WTC11 (cell line): Measurements from ENCODE around the gene ENG. TPM values are rescaled to one million over a fixed set of nuclear protein-coding genes. Genes with fewer than 3 reads are reported as not detected.

Experiments
- ATAC-seq: fragments of 200-7000 bp; cut with Tn5 transposase; 2 replicates; pipeline ENCODE4 v1.10.0; 2021; ENCODE audit warnings: mild to moderate bottlenecking, moderate library complexity
- CTCF ChIA-PET: fragments of 300-600 bp; sonication (Branson Sonifier 250); formaldehyde crosslinking; loops from one replicate; lab custom pipeline; 2021; ENCODE audit warnings: antibody characterized with exemption; lab: Charles Lee
- POLR2A ChIA-PET: fragments of 350-600 bp; sonication (Branson Sonifier 250); formaldehyde crosslinking; loops from one replicate; lab custom pipeline; 2021; ENCODE audit warnings: antibody characterized with exemption; lab: Charles Lee
- DNase-seq: peaks from one replicate; pipeline ENCODE4 v3.0.0; 2021; ENCODE audit warnings: low spot score
- H3K27ac Mint-ChIP-seq: 2 replicates; pipeline ENCODE4 v1.8.0; 2021; ENCODE audit warnings: mixed read lengths
- H3K27me3 Mint-ChIP-seq: 2 replicates; pipeline ENCODE4 v1.8.0; 2021; ENCODE audit warnings: low read depth, mild to moderate bottlenecking, moderate library complexity, mixed read lengths
- H3K36me3 Mint-ChIP-seq: 2 replicates; pipeline ENCODE4 v1.8.0; 2021; ENCODE audit warnings: mixed read lengths
- H3K4me1 Mint-ChIP-seq: 2 replicates; pipeline ENCODE4 v1.8.0; 2022; ENCODE audit warnings: mixed read lengths
- H3K4me3 Mint-ChIP-seq: 2 replicates; pipeline ENCODE4 v1.8.0; 2021; ENCODE audit warnings: mild to moderate bottlenecking, moderate library complexity, mixed read lengths
- H3K9me3 Mint-ChIP-seq: 2 replicates; pipeline ENCODE4 v1.8.0; 2021; ENCODE audit warnings: mixed read lengths
- CDX4 ChIP-seq: fragments of 250-450 bp; sonication (Bioruptor Pico); IDR thresholded peaks from 2 replicates; pipeline ENCODE4 v1.9.0; 2021; ENCODE audit warnings: moderate library complexity, mild to moderate bottlenecking, inconsistent platforms, borderline replicate concordance
- E2F1 ChIP-seq: sonication (generic); formaldehyde crosslinking; IDR thresholded peaks from 2 replicates; pipeline ENCODE4 v1.8.0; 2022; ENCODE audit warnings: mild to moderate bottlenecking, missing genetic modification reagents
- E2F5 ChIP-seq: sonication (generic); formaldehyde crosslinking; IDR thresholded peaks from 2 replicates; pipeline ENCODE4 v1.8.1; 2022; ENCODE audit warnings: mild to moderate bottlenecking, moderate library complexity, missing genetic modification reagents
- FOXP1 ChIP-seq: sonication (generic); formaldehyde crosslinking; IDR thresholded peaks from 2 replicates; pipeline ENCODE4 v1.8.0; 2022; ENCODE audit warnings: missing genetic modification reagents, mild to moderate bottlenecking, moderate library complexity, borderline replicate concordance
- GRHL2 ChIP-seq: fragments of 250-450 bp; sonication (Bioruptor Pico); IDR thresholded peaks from 2 replicates; pipeline ENCODE4 v1.8.0; 2022; ENCODE audit warnings: mild to moderate bottlenecking, moderate library complexity; ENCODE audit not compliant: insufficient replicate concordance, severe bottlenecking
- JAZF1 ChIP-seq: fragments of 250-450 bp; sonication (Bioruptor Pico); IDR thresholded peaks from 2 replicates; pipeline ENCODE4 v1.9.0; 2021; ENCODE audit warnings: moderate library complexity, mild to moderate bottlenecking, inconsistent platforms
- NFATC4 ChIP-seq: fragments of 250-450 bp; sonication (Bioruptor Pico); IDR thresholded peaks from 2 replicates; pipeline ENCODE4 v1.9.0; 2021; ENCODE audit warnings: mild to moderate bottlenecking
- OVOL2 ChIP-seq: fragments of 250-450 bp; sonication (Bioruptor Pico); IDR thresholded peaks from 2 replicates; pipeline ENCODE4 v1.9.0; 2021; ENCODE audit warnings: mild to moderate bottlenecking, borderline replicate concordance
- RORB ChIP-seq: fragments of 250-450 bp; sonication (Bioruptor Pico); IDR thresholded peaks from 2 replicates; pipeline ENCODE4 v1.9.0; 2021; ENCODE audit warnings: mild to moderate bottlenecking
- SMAD3 ChIP-seq: sonication (generic); formaldehyde crosslinking; IDR thresholded peaks from 2 replicates; pipeline ENCODE4 v1.8.0; 2022; ENCODE audit warnings: missing genetic modification reagents, mild to moderate bottlenecking, borderline replicate concordance
- SMAD4 ChIP-seq: sonication (generic); formaldehyde crosslinking; IDR thresholded peaks from 2 replicates; pipeline ENCODE4 v1.8.0; 2022; ENCODE audit warnings: mild to moderate bottlenecking, missing genetic modification reagents
- SP1 ChIP-seq: sonication (generic); formaldehyde crosslinking; conservative IDR thresholded peaks from 2 replicates; pipeline ENCODE4 v1.8.1; 2022; ENCODE audit warnings: missing genetic modification reagents
- ZNF121 ChIP-seq: sonication (generic); formaldehyde crosslinking; IDR thresholded peaks from 2 replicates; pipeline ENCODE4 v1.8.0; 2023; ENCODE audit warnings: missing genetic modification reagents
- ZNF232 ChIP-seq: sonication (generic); formaldehyde crosslinking; IDR thresholded peaks from 2 replicates; pipeline ENCODE4 v1.8.0; 2022; ENCODE audit warnings: mild to moderate bottlenecking, missing genetic modification reagents
- total RNA-seq: library from RNA; stranded (reverse); gene quantifications from 3 replicates; pipeline ENCODE4 v1.2.3, GENCODE V29; 2021
- TF ChIP-seq, protein P1 (sequence below): sonication (generic); formaldehyde crosslinking; IDR thresholded peaks from 2 replicates; pipeline ENCODE4 v1.8.1; 2023; ENCODE audit warnings: mild to moderate bottlenecking, missing genetic modification reagents, borderline replicate concordance
- TF ChIP-seq, protein P2 (sequence below): fragments of 250-450 bp; sonication (Bioruptor Pico); IDR thresholded peaks from 2 replicates; pipeline ENCODE4 v1.8.0; 2021; ENCODE audit warnings: mild to moderate bottlenecking
- TF ChIP-seq, protein P3 (sequence below): sonication (generic); formaldehyde crosslinking; IDR thresholded peaks from 2 replicates; pipeline ENCODE4 v1.8.1; 2023; ENCODE audit warnings: mild to moderate bottlenecking, missing genetic modification reagents, moderate library complexity
- TF ChIP-seq, protein P4 (sequence below): sonication (generic); formaldehyde crosslinking; IDR thresholded peaks from 2 replicates; pipeline ENCODE4 v1.8.0; 2023; ENCODE audit warnings: missing genetic modification reagents, mild to moderate bottlenecking, borderline replicate concordance
- TF ChIP-seq, protein P5 (sequence below): fragments of 200-600 bp; IDR thresholded peaks from 2 replicates; pipeline ENCODE4 v1.8.0; 2022; ENCODE audit warnings: antibody characterized with exemption

The ENG gene
- total RNA-seq, 1 experiment from 2014 or later: 4.4 TPM

DNA sequence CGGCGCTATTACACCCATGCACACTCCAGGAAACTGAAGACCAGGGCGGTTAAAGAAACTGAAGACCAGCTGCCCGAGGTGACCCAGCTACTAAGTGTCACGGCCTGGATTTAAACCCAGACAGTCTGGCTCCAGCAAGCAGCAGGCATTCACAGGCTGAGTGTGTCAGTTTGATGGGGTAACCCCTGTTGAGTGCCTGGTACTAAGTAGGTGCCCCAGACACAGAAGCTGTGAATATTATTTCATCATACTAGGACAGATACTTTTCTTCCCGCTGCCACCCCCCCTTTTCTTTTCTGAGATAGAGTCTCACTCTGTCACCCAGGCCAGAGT is 7.3 kb downstream of the ENG start (continued):
- TF ChIP-seq, protein P1, sequence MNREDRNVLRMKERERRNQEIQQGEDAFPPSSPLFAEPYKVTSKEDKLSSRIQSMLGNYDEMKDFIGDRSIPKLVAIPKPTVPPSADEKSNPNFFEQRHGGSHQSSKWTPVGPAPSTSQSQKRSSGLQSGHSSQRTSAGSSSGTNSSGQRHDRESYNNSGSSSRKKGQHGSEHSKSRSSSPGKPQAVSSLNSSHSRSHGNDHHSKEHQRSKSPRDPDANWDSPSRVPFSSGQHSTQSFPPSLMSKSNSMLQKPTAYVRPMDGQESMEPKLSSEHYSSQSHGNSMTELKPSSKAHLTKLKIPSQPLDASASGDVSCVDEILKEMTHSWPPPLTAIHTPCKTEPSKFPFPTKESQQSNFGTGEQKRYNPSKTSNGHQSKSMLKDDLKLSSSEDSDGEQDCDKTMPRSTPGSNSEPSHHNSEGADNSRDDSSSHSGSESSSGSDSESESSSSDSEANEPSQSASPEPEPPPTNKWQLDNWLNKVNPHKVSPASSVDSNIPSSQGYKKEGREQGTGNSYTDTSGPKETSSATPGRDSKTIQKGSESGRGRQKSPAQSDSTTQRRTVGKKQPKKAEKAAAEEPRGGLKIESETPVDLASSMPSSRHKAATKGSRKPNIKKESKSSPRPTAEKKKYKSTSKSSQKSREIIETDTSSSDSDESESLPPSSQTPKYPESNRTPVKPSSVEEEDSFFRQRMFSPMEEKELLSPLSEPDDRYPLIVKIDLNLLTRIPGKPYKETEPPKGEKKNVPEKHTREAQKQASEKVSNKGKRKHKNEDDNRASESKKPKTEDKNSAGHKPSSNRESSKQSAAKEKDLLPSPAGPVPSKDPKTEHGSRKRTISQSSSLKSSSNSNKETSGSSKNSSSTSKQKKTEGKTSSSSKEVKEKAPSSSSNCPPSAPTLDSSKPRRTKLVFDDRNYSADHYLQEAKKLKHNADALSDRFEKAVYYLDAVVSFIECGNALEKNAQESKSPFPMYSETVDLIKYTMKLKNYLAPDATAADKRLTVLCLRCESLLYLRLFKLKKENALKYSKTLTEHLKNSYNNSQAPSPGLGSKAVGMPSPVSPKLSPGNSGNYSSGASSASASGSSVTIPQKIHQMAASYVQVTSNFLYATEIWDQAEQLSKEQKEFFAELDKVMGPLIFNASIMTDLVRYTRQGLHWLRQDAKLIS: no peak
- TF ChIP-seq SP1 (CRISPR knock-in tag) (no peak), SMAD4 (CRISPR knock-in tag) (no peak), SMAD3 (CRISPR knock-in tag) (no peak)
- TF ChIP-seq, protein P2, sequence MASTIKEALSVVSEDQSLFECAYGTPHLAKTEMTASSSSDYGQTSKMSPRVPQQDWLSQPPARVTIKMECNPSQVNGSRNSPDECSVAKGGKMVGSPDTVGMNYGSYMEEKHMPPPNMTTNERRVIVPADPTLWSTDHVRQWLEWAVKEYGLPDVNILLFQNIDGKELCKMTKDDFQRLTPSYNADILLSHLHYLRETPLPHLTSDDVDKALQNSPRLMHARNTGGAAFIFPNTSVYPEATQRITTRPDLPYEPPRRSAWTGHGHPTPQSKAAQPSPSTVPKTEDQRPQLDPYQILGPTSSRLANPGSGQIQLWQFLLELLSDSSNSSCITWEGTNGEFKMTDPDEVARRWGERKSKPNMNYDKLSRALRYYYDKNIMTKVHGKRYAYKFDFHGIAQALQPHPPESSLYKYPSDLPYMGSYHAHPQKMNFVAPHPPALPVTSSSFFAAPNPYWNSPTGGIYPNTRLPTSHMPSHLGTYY (CRISPR knock-in tag): no peak

- Mint-ChIP-seq H3K4me1 (peaks cover 9% of the 10 kb centered on the region), H3K27me3 (no peaks in the 10 kb centered on the region), H3K4me3 (no peak overlapping the region), H3K36me3 (peaks cover 12% of the 10 kb centered on the region), H3K9me3 (peaks cover 16% of the 10 kb centered on the region), H3K27ac (no peak overlapping the region)
- TF ChIP-seq, protein P3, sequence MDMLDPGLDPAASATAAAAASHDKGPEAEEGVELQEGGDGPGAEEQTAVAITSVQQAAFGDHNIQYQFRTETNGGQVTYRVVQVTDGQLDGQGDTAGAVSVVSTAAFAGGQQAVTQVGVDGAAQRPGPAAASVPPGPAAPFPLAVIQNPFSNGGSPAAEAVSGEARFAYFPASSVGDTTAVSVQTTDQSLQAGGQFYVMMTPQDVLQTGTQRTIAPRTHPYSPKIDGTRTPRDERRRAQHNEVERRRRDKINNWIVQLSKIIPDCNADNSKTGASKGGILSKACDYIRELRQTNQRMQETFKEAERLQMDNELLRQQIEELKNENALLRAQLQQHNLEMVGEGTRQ: no peak
- TF ChIP-seq E2F5 (CRISPR knock-in tag): no peak
- no peak for TF ChIP-seq RORB (CRISPR knock-in tag)
- no peak for TF ChIP-seq JAZF1 (CRISPR knock-in tag)
- TF ChIP-seq OVOL2 (CRISPR knock-in tag): no peak
- TF ChIP-seq, protein P4, sequence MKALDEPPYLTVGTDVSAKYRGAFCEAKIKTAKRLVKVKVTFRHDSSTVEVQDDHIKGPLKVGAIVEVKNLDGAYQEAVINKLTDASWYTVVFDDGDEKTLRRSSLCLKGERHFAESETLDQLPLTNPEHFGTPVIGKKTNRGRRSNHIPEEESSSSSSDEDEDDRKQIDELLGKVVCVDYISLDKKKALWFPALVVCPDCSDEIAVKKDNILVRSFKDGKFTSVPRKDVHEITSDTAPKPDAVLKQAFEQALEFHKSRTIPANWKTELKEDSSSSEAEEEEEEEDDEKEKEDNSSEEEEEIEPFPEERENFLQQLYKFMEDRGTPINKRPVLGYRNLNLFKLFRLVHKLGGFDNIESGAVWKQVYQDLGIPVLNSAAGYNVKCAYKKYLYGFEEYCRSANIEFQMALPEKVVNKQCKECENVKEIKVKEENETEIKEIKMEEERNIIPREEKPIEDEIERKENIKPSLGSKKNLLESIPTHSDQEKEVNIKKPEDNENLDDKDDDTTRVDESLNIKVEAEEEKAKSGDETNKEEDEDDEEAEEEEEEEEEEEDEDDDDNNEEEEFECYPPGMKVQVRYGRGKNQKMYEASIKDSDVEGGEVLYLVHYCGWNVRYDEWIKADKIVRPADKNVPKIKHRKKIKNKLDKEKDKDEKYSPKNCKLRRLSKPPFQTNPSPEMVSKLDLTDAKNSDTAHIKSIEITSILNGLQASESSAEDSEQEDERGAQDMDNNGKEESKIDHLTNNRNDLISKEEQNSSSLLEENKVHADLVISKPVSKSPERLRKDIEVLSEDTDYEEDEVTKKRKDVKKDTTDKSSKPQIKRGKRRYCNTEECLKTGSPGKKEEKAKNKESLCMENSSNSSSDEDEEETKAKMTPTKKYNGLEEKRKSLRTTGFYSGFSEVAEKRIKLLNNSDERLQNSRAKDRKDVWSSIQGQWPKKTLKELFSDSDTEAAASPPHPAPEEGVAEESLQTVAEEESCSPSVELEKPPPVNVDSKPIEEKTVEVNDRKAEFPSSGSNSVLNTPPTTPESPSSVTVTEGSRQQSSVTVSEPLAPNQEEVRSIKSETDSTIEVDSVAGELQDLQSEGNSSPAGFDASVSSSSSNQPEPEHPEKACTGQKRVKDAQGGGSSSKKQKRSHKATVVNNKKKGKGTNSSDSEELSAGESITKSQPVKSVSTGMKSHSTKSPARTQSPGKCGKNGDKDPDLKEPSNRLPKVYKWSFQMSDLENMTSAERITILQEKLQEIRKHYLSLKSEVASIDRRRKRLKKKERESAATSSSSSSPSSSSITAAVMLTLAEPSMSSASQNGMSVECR (CRISPR knock-in tag): no peak
- TF ChIP-seq, protein P5, sequence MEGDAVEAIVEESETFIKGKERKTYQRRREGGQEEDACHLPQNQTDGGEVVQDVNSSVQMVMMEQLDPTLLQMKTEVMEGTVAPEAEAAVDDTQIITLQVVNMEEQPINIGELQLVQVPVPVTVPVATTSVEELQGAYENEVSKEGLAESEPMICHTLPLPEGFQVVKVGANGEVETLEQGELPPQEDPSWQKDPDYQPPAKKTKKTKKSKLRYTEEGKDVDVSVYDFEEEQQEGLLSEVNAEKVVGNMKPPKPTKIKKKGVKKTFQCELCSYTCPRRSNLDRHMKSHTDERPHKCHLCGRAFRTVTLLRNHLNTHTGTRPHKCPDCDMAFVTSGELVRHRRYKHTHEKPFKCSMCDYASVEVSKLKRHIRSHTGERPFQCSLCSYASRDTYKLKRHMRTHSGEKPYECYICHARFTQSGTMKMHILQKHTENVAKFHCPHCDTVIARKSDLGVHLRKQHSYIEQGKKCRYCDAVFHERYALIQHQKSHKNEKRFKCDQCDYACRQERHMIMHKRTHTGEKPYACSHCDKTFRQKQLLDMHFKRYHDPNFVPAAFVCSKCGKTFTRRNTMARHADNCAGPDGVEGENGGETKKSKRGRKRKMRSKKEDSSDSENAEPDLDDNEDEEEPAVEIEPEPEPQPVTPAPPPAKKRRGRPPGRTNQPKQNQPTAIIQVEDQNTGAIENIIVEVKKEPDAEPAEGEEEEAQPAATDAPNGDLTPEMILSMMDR: no peak
- no peak for TF ChIP-seq GRHL2 (CRISPR knock-in tag)
- TF ChIP-seq ZNF121 (CRISPR knock-in tag): no peak
- TF ChIP-seq FOXP1 (CRISPR knock-in tag): no peak
- TF ChIP-seq ZNF232 (CRISPR knock-in tag): no peak
- no peak for TF ChIP-seq E2F1 (CRISPR knock-in tag)
- TF ChIP-seq NFATC4 (CRISPR knock-in tag): no peak
- TF ChIP-seq CDX4: no peak
- ATAC-seq (no peak), DNase-seq (no peak)
- POLR2A ChIA-PET: interaction anchor here (1.0 kb wide), 1 partner anchor 18 kb away, joined by 3 read pairs; no protein-coding TSS in a partner anchor
- CTCF ChIA-PET: interaction anchor here (1.4 to 1.5 kb wide), 2 partner anchors 23 kb away, joined by 3 to 6 read pairs; no protein-coding TSS in a partner anchor
Measured at GRCh38 chr9:127846443-127847177, 7.8 kb downstream of the ENG start.
